Stimulated activated naive CD4-positive, alpha-beta T cell (primary cell): ENCODE data around the gene SCYGR7.
"Not testable (repeated sequence)": the region's sequence is repeated elsewhere in the genome, so short reads cannot be mapped to it uniquely, and the experiment has no call there.

Experiments
- DNase-seq, 6 experiments: peaks; one replicate each; lab custom pipeline; 2025; lab: John Stamatoyannopoulos, UW

SCYGR7 gene, protein sequence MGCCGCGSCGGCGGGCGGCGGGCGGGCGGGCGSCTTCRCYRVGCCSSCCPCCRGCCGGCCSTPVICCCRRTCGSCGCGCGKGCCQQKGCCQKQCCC

DNA sequence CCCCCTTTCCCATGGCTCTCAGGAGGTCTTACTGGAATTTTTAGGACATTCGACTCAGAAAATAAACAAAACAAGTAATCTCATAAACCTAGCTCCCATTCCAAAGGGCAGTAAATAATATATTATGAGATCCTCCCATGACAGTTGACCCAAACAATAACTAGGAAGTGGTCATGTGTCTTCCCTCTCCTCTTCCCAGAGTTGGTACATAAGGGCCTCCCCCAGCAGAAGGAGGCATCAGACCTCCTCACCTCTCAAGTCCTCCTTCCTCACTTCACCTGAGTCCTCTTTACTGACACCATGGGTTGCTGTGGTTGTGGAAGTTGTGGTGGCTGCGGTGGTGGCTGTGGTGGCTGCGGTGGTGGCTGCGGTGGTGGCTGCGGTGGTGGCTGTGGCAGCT, at the start of gene SCYGR7:
SCYGR7 (plus strand) TSS at position 301 of the 400 bp plus-strand sequence; CDS start at position 301, 0 bp downstream.
- no peak for DNase-seq

DNA sequence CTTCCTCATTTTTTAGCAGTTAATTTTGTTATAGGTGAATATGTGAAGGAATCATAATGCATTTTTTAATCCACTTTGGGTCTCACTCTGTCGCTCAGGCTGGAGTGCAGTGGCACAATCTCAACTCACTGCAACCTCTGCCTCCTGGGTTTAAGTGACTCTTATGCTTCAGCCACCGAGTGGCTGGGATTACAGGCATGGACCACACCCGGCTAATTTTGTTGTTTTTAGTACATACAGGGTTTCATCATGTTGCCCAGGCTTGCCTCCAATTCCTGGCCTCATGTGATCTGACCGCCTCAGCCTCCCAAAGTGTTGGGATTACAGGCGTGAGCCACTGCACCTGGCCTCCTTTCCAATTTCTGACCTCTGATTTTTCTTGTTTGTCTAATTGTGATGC, 43.9 kb upstream of the SCYGR7 start:
- no peak for DNase-seq

DNA sequence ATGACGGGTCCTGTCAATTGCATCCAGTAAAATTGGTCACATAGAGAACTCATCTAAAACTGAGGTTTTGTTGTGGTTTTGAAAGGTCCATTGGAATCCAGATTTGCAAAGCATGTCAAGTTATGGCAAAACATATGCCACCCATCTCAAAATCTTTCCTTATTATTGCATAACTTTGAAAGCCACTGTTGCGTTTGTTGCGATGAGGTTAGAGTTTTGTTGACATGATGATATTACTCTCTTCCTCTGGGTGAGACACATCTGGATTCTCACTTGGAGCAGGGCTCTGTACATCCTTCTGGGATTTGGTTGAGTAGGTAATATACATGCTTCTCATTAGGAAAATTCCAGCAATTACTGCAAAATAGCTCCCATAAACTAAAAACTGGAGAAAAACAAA, 40.9 kb upstream of the SCYGR7 start:
- DNase-seq = no peak

DNA sequence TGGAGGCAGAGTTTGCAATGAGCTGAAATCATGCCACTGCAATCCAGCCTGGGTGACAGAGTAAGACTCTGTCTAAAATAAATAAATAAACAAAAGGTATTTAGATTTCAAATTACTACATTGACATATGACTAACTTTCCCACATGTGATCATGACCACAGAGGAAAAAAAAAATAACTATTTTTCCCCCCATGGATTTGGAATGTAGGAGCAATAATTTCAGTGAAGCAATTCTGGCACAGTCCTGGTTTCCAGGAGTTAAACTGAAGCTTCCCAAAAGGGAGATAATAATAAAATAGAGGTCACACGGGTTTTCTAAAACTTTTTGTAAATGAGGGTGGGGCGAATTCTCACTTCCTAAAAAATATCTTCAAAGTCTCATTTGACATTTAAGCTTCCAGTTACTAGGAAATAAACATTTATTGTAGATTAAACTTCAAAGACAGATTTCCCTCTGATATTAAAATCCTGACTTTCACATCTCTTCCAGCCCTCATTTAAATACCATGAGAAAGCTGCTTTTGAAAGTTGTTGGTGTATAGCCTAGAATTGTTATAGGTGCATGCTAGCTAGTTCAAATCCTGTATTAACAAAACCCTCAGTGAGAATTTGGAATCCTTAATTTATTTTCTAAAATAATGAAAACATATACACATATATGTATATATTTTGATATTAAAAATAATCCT, 31.0 kb upstream of the SCYGR7 start:
- DNase-seq = no peak

DNA sequence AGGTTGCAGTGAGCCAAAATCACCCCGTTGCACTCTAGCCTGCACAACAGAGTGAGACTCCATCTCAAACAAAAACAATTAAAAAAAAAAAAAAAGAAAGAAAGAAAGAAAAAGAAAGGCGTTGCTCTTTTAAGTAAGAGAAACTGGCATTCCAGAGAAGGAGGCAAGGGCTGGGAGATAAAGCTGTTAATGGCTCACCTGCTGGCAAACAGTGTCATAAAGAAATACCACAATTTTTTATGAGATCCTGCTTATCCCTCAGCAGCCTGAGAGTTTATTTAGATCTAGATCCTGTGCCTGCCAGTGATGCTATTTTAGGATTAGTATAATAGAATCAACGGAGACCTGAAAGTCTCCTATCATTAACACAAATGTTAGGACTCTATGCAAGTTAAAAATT, 26.6 kb upstream of the SCYGR7 start:
- DNase-seq = no peak

DNA sequence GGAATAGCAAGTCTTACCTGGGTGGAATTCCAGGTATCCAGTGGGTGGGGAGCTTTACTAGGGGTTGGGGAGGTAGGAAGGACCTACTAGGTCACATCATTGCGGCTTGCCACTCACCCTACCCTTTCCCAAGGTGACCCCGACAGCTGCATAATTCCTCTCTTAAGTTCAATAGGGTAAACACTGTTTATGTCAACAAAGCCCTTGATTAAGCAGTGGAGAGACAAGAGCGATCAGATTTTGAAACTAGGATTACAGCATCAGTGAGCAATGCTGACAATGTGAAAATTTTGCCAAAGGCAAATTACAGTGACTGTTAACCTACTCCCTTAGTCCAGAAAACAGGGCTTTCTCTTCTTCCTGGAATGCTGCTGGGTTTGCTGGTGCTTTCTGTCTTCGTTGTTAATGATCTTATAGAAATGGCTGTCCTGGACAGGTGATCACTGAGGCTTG, 24.8 kb upstream of the SCYGR7 start:
- DNase-seq = no peak

DNA sequence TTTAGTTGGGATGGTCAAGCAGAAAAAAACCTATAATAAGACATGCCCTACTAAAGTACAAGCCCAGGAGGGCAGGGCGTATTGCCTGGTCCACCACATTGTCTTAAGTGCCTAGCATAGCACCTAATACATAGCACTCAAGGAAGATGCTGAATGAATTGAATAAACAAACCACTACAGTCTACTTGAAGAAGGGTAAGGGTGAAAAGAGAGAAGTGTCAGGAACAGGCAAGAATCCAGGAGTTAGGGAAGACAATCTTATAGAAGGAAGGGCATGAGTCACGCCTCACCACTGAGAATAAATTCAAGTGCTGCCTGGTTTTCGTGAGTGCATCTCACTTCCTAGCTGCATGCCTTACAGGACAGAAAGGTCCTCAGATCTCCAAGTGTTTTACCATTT, 24.2 kb upstream of the SCYGR7 start:
- DNase-seq = no peak

DNA sequence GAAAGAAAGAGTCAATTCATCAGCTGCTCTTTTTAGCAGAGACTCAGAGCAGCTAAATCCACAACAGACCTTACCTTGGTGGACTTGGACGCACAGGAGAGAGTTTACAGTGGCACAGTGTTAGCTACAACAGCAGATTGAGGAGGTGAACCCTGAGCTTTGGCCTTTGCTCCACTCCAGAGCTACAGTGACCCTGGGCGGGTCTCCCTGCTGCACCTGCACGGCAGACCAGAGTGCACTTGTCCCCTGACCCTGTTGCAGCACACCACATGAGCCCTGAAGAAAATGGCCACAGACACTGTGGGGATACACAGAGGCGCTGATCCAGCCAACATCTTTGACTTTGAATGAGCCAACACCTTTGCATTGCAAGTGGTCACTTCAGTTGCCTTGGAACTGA, 21.3 kb upstream of the SCYGR7 start:
- DNase-seq = no peak

DNA sequence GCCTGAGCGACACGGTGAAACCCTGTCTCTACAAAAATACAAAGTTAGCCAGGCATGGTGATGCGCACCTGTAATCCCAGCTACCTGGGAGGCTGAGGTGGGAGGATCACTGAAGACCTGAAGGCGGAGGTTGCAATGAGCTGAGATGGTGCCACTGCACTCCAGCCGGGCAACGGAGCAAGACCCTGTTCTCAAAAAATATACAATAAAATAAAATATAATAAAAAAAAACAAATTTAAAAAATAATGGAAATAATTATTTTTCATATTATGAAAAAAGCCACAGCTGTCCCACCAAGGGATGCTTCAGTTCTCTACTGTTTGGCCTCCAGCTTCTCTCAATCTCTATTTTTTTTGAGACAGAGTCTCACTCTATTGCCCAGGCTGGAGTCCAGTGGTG, 20.7 kb upstream of the SCYGR7 start:
- no peak for DNase-seq

DNA sequence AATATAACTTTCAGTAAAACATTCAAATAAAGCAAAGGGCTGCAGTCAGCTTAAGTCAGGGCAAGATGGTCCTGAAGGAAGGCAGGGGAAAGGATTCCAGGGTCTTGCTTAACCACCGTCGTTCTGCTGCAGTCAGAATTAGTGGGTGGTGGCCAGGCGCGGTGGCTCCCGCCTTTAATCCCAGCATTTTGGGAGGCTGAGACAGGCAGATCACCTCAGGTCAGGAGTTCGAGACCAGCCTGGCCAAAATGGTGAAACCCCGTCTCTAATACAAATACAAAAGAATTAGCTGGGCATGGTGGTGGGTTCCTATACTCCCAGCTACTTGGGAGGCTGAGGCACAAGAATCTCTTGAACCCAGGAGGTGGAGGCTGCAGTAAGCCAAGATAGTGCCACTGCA, 17.1 kb upstream of the SCYGR7 start:
- DNase-seq = no peak

DNA sequence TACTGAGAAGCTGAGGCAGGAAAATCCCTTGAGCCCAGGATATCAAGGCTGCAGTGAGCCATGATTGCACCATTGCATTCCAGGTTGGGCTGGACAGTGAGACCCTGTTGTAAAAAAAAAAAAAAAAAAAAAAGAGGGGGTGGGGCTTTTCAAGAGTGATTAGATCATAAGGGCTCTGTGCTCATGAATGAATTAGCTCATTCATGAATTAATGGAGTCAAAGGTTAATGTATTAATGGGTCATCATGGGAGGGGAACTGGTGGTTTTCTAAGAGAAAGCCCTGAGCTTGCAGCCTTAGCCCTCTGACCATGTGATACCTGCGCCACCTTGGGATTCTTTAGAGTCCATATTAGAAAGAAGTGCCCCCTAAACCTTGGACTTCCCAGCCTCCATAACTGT, 14.8 kb upstream of the SCYGR7 start:
- no peak for DNase-seq

DNA sequence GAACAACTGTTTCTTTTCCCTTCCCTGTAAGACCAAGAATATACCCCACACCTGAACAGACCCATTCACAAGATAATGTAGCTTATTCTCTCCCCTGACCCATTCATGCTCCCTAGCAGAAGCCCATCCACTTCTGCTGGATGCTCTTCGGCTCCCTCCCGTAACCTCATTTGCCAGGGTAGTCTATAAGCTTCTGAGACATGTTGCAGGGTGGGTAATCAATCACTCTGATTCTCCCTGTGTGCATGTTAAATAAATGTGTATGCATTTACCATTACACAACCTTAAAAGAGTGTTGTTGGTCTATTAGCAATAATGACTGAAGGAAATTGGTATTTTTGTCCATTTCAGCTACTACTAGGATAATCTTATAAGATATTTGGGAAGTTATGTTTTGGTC, 11.6 kb upstream of the SCYGR7 start:
- DNase-seq = no peak

DNA sequence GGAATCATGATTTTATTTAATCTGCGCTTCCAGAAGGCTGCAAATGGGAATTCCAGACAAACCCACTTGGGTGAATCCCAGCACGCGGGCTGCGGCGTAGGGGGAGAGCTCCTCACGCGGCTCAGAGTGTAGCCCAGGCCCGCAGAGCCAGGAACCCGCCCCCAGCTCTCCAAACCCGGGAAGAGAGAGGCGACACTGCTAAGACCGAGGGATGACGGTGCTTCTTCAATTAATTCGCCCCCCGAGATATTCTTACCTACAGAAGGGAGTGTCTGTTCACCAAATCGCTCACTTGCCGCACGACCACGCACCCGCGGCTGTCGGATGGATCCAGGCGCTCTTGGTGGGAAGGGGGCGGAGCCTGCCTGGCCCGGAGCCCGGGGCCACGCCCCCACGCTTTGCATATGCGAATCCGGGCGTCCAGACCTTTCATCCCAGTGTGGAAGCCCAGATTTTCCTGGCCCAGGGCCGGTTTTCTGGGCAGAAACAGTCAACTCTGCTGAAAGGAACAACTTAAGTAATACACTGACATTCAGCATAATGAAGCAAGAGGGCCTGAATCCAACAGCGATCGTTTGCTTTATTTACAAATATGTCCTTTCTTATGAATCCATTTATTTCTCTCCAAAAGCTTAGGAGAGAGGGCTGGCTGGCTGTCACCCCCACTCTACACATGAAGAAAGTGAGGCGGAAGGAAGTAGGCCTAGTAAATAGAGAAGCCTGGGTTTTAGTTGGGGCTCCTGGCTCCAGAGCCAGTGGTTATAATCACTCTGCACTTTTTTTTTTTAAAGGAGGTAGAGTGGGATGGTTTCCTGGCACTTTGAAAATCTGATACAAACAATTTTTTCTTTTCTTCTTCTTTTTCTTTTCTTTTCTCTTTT, 10.2 kb upstream of the SCYGR7 start, which contains the start of gene SLC19A3:
SLC19A3 (minus strand) TSS at position 342 of the 881 bp plus-strand sequence. CDS start 15,710 bp downstream, outside the sequence.
- DNase-seq = no peak

DNA sequence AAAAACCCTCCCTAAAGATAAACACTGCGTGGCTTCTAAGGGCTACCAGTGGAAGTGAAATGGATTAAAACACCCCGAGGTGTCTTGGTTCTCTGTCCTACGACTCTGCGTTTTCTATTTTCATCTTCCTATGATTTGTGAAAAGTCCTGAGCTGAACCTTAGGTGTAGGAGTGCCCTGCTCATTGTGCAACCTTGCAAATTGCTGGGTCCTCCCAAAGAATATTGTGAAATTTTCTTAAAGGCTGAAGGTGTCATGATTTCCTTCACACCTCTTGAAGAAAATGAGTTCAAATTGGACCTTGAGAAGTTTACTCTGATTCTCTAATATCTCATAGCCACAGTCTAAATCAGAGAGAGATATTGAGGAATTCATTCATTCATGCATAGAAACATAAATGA, 8.5 kb upstream of the SCYGR7 start:
- DNase-seq = no peak

DNA sequence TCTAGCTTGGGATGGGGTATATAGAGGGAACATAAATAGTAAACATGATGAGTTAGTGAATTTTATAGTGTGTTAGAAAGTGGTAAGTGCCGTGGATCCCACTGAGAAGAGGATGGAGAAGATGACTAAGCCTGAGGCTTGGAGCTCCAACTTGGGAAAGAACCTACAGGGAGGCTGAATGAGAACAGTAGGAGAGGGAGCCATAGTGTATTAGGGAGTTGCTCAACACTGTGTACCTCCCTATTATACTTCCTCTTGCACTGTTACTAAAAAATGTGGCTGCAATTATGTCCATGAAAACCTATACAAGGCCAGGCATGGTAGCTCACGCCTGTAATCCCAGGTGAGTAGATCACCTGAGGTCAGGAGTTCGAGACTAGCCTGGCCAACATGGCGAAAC, 7.5 kb upstream of the SCYGR7 start:
- no peak for DNase-seq

DNA sequence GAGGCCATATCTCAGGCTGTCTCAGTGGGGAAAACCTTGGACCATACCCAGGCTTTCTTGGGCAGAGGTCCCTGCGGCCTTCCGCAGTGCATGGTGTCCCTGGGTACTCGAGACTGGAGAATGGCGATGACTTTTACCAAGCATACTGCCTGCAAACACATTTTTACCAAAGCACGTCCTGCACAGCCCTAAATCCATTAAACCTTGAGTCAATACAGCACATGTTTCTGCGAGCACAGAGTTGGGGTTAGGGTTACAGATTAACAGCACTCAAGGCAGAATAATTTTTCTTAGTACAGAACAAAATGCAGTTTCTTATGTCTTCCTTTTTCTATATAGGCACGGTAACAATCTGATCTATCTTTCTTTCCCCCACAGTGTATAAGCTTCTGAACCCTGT, 5.3 kb upstream of the SCYGR7 start:
- DNase-seq = not testable (repeated sequence)

DNA sequence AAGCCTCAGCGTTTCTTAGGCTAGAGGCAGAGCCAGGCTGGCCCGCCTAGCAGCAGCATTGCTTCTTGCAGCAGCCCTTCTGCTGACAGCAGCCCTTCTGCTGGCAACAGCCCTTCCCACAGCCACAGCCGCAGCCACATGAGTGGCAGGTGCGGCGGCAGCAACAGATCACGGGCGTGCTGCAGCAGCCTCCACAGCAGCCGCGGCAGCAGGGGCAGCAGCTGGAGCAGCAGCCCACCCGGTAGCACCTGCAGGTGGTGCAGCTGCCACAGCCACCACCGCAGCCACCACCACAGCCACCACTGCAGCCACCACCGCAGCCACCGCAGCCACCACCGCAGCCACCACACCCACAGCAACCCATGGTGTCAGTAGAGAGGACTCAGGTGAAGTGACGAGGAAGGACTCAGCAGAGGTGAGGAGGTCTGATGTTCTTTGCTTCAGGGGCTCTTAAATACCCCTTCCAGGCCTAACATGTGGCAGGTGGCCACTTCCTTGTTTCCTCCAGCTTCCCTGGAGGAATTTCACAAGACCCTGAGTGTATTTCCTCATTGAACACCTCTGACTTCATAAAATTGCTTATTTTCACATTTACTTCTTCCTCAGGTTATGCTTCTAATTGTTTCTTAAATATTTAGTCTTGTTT, 3.6 kb upstream of the SCYGR7 start, which contains the start of gene SCYGR6:
SCYGR6 (minus strand) TSS at position 364 of the 646 bp plus-strand sequence; CDS start at position 364, 0 bp downstream.
- no peak for DNase-seq

DNA sequence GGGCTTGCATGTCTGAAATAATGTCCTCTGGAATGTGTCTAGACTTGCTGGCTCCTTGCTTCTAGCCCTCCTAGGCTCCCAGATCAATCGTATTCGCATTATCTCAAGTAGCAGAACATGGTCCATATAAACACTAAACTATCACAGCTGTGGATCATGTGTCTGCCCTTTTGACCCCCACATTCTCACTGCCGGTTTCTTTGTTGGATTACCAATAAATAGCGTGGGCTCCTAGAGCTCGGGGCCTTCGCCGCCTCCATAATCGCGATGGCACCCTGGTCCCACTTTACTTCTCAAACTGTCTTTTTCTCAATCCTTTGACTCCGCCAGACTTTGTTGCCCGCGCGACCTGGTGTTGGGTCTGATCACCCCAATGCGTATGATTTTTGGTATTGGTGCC, 11.2 kb downstream of the SCYGR7 start:
- no peak for DNase-seq

DNA sequence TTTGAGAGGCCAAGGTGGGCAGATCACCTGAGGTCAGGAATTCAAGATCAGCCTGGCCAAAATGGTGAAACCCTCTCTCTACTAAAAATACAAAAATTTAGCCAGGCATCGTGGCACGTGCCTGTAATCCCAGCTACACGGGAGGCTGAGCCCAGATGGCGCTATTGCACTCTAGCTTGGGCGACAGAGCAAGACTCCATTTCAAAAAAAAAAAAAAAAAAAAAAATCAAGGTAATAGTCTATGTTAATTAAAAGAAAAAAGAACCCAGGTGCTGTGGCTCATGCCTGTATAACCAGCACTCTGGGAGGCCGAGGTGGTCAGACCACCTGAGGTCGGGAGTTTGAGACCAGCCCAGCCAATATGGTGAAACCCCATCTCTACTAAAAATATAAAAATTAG, 12.6 kb downstream of the SCYGR7 start:
- not testable (repeated sequence) for DNase-seq

DNA sequence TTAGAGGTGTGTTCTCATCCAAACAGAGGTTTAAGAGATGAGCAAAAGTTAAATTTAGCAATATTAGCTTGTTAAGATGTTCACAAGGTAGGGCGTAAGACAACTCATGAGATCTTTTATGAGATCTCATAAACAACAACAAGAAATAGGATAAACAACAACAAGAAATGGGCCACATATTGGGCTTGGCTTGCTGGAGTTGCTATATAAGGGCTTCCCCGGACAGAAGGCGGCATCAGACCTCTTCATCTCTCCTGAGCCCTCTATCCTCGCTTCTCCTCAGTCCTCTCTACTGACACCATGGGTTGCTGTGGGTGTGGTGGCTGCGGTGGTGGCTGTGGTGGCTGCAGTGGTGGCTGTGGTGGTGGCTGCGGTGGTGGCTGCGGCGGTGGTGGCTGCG, 17.5 kb downstream of the SCYGR7 start, which contains the start of gene SCYGR8:
SCYGR8 (plus strand) TSS at position 301 of the 400 bp plus-strand sequence; CDS start at position 301, 0 bp downstream.
- no peak for DNase-seq

DNA sequence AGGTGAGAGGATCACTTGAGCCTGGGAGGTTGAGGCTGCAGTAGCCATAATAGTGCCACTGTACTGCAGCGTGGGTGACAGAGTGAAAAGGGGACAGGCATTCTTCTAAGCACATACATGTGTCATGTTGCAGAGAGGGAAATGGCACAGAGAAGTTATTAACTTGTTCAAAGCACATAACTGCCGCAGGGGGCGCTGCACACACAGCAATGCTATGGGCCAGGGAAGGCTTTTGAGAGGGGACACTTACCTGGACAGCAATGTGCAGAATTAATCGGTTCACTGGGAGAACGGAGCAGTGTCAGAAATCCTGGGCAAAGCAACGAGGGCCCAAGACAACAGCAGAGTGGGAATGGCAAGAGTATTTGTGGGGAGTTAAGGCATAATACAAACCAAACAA, 19.9 kb downstream of the SCYGR7 start:
- DNase-seq = no peak

DNA sequence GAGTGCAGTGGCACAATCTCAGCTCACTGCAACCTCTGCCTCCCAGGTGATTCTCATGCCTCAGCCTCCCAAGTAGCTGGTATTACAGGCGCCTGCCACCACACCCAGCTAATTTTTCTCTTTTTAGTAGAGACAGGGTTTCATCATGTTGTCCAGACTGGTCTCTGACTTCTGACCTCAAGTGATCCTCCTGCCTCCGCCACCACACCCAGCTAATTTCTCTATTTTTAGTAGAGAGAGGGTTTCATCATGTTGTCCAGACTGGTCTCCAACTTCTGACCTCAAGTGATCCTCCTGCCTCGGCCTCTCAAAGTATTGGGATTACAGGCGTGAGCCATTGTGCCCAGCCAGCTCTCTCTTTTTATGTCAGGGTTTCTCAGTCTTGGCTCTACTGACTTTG, 28.1 kb downstream of the SCYGR7 start:
- not testable (repeated sequence) for DNase-seq
